Measurements from ENCODE around the gene AUTS2.

The AUTS2 gene

DNA sequence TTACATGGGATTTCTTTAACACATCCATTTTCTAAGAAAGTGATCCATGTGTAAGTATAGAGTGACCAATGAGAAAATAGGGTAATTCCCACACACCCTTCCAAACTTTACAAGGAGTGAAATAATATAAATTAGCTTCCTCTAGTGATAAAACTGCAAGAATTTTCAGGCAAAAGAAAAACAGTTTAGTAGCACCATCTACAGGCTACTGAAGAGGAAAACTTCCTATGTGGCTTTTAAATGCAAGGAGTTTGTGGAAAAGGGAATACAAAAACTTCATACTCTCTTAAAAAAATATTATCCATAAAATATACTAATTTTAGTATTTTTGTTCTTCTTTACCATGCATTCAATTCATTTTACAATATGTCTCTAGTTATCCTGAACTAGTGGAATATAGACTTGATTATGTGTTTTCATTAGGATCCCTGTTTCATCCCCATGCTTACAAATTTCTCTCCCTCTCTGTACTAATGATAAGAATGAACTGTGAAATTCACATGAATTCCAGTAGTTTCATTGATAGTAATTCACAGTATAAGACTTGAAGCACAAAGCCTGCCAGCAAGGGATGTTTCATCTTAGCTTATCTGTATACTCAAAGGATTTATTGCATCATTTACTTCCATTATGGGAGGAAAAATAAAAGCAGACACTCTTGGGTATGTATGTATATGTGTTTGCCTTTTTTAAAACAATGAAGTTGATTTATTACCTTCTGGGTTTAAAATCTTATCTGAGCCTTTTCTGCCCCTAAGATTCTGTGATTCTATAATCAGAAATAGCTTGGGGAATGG is 442.9 kb downstream of the AUTS2 start:
- no peak overlapping the region for H3K27ac Mint-ChIP-seq
- H3K27me3 Mint-ChIP-seq (ENCODE audit: low read depth), result no peaks in the 10 kb centered on the region
- peaks cover 38% of the 10 kb centered on the region for H3K4me1 Mint-ChIP-seq
- no peaks in the 10 kb centered on the region for H3K9me3 Mint-ChIP-seq
- no peak overlapping the region for H3K4me3 Mint-ChIP-seq
- TF ChIP-seq, protein P1, sequence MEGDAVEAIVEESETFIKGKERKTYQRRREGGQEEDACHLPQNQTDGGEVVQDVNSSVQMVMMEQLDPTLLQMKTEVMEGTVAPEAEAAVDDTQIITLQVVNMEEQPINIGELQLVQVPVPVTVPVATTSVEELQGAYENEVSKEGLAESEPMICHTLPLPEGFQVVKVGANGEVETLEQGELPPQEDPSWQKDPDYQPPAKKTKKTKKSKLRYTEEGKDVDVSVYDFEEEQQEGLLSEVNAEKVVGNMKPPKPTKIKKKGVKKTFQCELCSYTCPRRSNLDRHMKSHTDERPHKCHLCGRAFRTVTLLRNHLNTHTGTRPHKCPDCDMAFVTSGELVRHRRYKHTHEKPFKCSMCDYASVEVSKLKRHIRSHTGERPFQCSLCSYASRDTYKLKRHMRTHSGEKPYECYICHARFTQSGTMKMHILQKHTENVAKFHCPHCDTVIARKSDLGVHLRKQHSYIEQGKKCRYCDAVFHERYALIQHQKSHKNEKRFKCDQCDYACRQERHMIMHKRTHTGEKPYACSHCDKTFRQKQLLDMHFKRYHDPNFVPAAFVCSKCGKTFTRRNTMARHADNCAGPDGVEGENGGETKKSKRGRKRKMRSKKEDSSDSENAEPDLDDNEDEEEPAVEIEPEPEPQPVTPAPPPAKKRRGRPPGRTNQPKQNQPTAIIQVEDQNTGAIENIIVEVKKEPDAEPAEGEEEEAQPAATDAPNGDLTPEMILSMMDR (IDR thresholded peaks at IDR 0.05; ENCODE audit: unreplicated experiment in 3 of 3), result peak; percentile 61 to 72 (median 63)
- H3K36me3 Mint-ChIP-seq (ENCODE audit: low read depth), result no peaks in the 10 kb centered on the region

DNA sequence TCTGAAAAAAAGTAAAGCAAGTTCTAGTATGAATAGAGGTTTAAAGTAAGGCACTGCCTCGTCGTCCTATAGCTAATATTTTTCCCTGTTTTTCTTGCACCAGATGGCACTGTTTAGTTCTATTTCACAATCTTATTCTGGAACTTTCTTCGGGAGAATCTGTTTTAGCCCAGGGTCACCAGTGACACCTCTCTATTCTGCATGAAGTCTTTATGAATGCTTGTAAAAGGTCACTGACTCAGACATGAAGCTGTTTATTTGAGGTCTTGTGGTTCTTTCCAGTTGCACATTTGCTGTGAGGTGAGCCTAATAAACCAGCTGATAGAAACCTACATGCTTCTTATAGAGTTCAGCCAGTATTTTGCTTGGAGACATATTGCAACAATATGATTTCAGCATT is 444.3 kb downstream of the AUTS2 start:
- H3K36me3 Mint-ChIP-seq (ENCODE audit: low read depth), result no peaks in the 10 kb centered on the region
- H3K27ac Mint-ChIP-seq, result peak overlapping the region in 2 of 3 experiments; percentile 20 to 65
- H3K9me3 Mint-ChIP-seq, result no peaks in the 10 kb centered on the region
- peaks cover 38% of the 10 kb centered on the region for H3K4me1 Mint-ChIP-seq
- no peak overlapping the region for H3K4me3 Mint-ChIP-seq
- no peaks in the 10 kb centered on the region for H3K27me3 Mint-ChIP-seq (ENCODE audit: low read depth)
- TF ChIP-seq, protein P1 (IDR thresholded peaks at IDR 0.05; ENCODE audit: unreplicated experiment in 3 of 3), result peak; percentile 38 to 59 (median 45)

DNA sequence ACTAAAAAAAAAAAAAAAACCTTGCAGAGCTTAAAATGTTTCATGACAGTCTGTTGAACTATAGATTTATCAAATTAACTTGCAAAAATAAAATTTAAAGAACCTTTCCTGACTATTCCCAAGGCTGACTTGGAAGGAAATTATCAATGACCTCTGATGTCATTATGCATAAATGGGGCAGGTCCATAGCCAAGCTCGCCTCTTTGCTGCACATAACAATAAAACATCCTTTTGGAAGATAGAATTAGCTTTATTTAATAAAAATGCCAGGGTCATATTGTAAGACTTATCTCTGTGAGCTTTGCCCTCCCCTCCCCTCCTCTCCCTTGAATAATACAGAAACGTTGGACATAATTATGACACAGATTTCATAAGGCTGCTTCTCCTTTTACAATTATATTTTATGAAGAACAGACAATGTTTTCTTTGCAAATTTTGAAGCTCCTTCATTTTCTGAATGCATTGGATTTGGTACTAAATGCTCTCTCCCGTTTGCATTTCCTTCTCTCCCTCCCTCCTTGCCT is 444.8 kb downstream of the AUTS2 start:
- TF ChIP-seq, protein P1 (IDR thresholded peaks at IDR 0.05; ENCODE audit: unreplicated experiment in 3 of 3), result no peak
- Mint-ChIP-seq H3K4me3 (no peak overlapping the region), H3K4me1 (peaks cover 39% of the 10 kb centered on the region), H3K27me3 (ENCODE audit: low read depth) (no peaks in the 10 kb centered on the region), H3K36me3 (ENCODE audit: low read depth) (no peaks in the 10 kb centered on the region), H3K27ac (peak overlapping the region in 1 of 3 experiments; percentile 65), H3K9me3 (no peaks in the 10 kb centered on the region)

DNA sequence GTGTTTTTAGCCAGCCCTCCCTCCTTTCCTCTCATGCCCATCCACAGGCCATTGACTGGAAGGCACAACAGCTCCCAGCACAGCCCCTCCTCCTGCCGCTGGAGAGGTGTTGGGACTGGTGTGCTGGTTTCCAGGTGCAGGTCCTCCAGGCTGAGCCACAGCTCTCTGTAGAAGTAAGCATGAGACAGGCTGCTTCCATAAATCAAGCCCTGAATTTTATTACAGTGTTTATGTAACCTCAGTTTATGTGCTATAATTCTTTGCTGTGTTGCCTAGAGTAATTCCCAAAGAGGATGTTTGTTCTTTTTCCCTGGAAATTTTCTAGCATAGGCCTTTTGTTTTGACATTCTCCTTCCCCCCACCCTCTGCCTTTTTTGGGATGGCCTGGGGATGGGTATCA is 445.8 kb downstream of the AUTS2 start:
- no peaks in the 10 kb centered on the region for H3K27me3 Mint-ChIP-seq (ENCODE audit: low read depth)
- peaks cover 42% of the 10 kb centered on the region for H3K4me1 Mint-ChIP-seq
- peak overlapping the region in 1 of 3 experiments; percentile 65 for H3K27ac Mint-ChIP-seq
- H3K9me3 Mint-ChIP-seq, result no peaks in the 10 kb centered on the region
- TF ChIP-seq, protein P1 (IDR thresholded peaks at IDR 0.05; ENCODE audit: unreplicated experiment in 3 of 3), result no peak
- no peak overlapping the region for H3K4me3 Mint-ChIP-seq
- no peaks in the 10 kb centered on the region for H3K36me3 Mint-ChIP-seq (ENCODE audit: low read depth)

DNA sequence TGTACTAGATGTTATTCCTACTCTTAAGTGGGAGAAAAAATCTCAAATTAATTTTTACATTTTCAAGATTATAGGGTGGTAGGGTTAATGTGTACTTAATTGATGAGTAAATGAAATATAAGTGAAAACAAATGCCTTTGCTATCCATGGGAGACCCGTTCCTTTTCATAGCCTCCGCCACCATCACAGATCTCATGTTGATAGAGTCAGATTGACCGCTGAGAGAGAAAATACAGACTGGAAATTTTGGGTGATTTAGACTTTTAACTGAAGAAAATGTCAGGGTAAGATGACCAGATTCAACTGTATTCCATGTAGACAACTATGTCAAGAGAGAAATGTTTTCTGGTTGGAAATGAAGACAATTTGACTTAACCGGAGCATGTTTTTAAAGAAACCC is 446.2 kb downstream of the AUTS2 start:
- Mint-ChIP-seq H3K27me3 (ENCODE audit: low read depth) (no peaks in the 10 kb centered on the region), H3K27ac (peak overlapping the region in 2 of 3 experiments; percentile 10 to 65), H3K4me3 (no peak overlapping the region), H3K4me1 (peaks cover 42% of the 10 kb centered on the region), H3K36me3 (ENCODE audit: low read depth) (no peaks in the 10 kb centered on the region), H3K9me3 (no peaks in the 10 kb centered on the region)
- TF ChIP-seq, protein P1 (IDR thresholded peaks at IDR 0.05; ENCODE audit: unreplicated experiment in 3 of 3), result no peak
